AG09319 (cell line): ENCODE data around the gene ACVR1B.
A peak's percentile ranks its signal among the peaks of the same experiment; 100 is the strongest.

ENCODE experiments used
- DNase-seq: peaks from one replicate; pipeline ENCODE4 v3.0.0-alpha.2; 2010; ENCODE audit warnings: low read depth; ENCODE audit errors: extremely low read depth
- TF ChIP-seq, protein P1 (sequence below): IDR thresholded peaks from 2 replicates; pipeline ENCODE4 v1.5.1; 2011; ENCODE audit warnings: low read depth, mild to moderate bottlenecking, inconsistent platforms, low read length, moderate library complexity

Gene ACVR1B

DNA sequence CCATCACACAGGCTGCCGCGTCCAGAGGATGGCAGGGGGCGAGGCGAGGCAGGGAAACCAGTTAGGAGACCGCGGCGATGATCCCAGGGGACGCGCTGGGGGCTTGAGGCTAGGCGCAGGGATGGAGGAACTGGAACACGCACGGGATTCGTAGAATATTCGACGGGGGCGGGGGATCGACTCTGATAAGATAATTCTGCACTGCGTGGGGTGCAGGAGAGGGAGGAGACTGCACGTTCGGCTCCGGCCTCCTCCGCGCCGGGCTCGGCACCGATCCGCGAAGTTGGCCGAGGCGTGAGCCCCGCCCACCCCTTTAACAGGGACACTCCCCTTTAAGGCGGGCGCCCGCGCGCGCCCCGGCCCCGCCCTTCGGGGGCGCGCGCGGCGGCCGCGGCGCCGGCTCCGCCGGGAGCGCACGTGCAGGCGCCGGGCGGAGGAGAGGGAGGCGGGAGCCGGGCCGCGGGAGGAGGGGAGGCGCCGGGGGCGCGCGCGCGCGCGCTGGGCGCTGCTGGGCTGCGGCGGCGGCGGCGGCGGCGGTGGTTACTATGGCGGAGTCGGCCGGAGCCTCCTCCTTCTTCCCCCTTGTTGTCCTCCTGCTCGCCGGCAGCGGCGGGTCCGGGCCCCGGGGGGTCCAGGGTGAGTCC, at the start of gene ACVR1B:
TSS of gene ACVR1B (plus strand) at position 501 of the 644 bp plus-strand sequence. CDS start at position 546, 45 bp downstream.
- DNase-seq, result peak; percentile 69

DNA sequence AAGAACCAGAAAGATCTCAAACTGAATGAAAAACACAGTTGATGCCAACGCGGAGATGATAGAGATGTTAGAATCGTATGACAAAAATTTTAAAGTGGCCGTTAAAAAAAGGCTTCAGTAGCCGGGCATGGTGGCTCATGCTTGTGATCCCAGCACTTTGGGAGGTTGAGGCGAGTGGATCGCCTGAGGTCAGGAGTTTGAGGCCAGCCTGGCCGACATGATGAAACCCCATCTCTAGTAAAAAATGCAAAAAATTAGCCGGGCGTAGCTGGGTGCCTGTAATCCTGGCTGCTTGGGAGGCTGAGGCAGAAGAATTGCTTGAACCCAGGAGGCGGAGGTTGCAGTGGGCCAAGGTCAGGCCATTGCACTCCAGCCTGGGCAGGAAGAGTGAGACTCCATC, 49.6 kb upstream of the ACVR1B start:
- TF ChIP-seq, protein P1, sequence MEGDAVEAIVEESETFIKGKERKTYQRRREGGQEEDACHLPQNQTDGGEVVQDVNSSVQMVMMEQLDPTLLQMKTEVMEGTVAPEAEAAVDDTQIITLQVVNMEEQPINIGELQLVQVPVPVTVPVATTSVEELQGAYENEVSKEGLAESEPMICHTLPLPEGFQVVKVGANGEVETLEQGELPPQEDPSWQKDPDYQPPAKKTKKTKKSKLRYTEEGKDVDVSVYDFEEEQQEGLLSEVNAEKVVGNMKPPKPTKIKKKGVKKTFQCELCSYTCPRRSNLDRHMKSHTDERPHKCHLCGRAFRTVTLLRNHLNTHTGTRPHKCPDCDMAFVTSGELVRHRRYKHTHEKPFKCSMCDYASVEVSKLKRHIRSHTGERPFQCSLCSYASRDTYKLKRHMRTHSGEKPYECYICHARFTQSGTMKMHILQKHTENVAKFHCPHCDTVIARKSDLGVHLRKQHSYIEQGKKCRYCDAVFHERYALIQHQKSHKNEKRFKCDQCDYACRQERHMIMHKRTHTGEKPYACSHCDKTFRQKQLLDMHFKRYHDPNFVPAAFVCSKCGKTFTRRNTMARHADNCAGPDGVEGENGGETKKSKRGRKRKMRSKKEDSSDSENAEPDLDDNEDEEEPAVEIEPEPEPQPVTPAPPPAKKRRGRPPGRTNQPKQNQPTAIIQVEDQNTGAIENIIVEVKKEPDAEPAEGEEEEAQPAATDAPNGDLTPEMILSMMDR, result no peak
- DNase-seq, result no peak

More for the DNA sequence above, at the start of gene ACVR1B:
- TF ChIP-seq, protein P1, result no peak

DNA sequence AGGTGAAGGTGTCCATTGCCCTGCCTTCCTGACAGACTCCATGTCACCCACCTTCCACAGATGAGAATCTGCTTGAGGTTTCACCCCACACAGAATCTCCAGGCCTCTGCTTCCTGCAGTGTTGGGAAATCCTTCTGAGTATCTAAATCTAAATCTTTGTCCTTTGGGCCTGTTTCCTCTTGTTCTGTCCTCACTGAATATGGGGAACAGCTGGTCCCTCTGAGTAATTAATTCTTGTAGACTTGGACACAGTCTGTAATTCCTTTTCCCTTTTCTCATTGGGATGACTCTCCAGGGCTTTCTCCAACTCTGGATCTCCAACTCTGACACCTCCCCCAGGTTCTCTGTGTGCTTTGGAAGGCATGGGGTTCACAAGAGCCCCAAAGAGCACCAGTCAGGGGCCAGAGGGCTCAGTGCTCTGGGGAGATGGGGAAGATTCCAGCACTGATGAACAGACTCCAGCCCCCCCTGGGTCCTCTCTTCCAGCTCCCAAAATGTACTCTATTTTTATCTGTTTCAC, 46.5 kb upstream of the ACVR1B start:
- TF ChIP-seq, protein P1, result no peak

DNA sequence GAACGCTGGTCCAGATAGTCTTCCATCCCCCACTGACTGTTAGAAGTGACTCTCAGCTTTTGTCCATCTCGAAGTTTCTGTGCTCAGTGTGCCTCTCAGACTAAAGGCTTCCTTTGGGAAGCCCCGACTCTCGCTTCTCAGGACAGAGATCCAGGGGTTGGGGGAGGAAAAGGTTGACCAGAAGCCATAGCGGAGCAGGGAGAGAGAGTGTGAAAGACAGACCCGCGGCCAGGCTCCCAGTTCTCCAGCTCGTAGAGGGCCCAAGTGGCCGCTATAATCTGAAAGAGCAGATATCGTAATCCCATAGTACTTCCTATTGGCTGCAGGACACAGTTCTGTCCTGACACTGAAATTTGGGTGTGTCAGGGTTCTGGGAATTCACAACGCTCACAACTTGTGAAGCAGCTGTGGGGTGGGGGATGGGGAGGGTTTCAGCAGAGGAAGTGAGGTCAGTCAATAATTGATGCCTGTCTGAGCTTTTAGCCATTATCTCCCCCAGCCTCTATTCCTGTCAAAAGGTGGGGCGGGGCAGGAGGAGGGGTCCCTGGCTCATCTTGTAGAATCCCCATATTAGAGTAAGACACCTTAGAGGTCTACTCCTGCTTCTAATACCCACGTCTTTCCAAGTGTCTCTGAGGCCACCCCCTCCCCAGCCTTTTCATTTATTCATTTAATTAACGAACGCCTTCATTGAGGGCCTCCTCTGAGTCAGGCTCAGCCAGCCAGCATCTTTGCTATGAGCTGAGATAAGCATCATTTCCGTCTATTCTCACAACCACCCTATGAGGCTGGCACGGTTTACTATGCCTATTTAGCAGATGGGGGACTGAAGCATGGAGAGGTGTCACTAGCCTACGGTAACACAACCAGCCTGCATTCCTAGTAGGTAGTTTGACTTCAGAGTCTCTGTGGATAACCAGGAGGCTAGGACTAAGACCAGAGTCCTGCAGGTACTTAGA, 45.7 kb upstream of the ACVR1B start:
- DNase-seq, result peak; percentile 42
- TF ChIP-seq, protein P1, result no peak

More for the DNA sequence above, 46.5 kb upstream of the ACVR1B start:
- no peak for DNase-seq

DNA sequence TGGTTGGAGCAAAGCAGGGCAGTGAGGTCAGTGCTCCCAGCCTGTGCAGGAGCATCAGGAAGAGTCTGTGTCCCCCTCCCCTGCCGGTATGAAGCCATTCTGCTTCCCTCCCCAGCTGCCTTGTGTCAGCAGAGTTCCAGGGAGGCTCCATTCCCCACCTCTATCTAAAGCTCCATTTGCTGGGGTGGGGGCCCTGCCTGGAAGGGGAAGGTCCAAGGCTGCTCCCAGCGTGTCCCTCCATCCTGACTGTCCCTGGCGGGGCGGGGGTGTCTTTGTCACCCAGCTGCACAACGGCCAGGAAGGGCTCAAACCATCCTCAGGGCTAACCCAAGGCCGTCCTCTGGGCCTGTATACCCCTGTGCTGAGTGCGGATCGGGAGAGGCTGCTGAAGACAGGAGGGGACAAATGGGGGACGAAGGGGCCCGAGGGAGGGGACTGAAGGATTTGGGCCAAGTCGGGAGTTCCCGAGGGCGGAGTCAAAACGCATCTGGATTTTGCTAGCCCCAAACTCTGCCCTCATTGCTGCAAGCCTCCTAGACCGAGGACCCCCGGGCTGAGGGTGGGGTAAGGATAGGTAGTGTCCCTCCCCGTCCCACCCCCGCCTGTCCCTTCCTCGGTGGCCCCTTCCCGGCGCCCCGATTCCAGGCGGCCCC, 44.9 kb upstream of the ACVR1B start:
- TF ChIP-seq, protein P1, result no peak
- no peak for DNase-seq

DNA sequence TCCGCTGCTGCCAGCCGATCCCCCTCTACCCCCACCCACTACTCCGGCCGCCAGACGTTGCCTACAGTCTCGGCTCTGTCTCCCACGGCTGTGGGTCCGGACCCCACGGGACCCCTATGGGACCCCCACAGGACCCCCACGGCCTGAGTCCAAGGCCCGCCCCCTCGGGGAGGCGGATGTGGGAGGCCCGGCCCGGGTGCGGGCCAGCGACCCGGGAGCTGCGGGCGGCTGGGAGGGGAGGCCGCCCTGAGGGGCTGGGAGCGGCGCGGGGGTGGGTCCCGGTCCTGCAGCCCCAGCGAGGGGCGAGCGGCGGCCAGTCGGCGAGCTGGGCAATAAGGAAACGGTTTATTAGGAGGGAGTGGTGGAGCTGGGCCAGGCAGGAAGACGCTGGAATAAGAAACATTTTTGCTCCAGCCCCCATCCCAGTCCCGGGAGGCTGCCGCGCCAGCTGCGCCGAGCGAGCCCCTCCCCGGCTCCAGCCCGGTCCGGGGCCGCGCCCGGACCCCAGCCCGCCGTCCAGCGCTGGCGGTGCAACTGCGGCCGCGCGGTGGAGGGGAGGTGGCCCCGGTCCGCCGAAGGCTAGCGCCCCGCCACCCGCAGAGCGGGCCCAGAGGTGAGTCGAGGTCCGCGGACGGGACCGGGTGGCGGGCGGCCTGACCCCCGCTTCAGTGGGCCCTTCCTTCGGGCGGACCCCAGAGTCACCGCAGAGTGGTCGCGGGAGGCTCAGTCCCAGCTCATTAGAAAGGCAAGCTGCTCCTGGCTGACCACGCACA, 44.2 kb upstream of the ACVR1B start, which contains the start of gene ACVRL1:
TSS of gene ACVRL1 (plus strand) at position 422 of the 773 bp plus-strand sequence. CDS start 4,971 bp downstream, outside the sequence.
- DNase-seq, result no peak

More for the DNA sequence above, 44.2 kb upstream of the ACVR1B start, which contains the start of gene ACVRL1:
- TF ChIP-seq, protein P1, result no peak
